Liver (tissue), 9 donors: ENCODE data around the gene TMEM129. TPM values are rescaled to one million over a fixed set of nuclear protein-coding genes. Genes with fewer than 3 reads are reported as not detected.

ENCODE experiments used
- DNase-seq: peaks from one replicate; pipeline ENCODE4 v3.0.0-alpha.2; 2017; ENCODE audit warnings: low spot score
- H3K27ac ChIP-seq, 2 donors: one replicate each; pipeline ENCODE4 v1.7.0; 2013; ENCODE audit warnings: inconsistent platforms in 2 of 2, low read length in 2 of 2, control low read depth in 1 of 2, low read depth in 1 of 2, mild to moderate bottlenecking in 1 of 2
- H3K27me3 ChIP-seq, 4 donors: one replicate each; pipeline versions ENCODE4 v1.6.1 to v1.7.0; 2013; ENCODE audit warnings: low read length in 3 of 4, inconsistent platforms in 1 of 4, mild to moderate bottlenecking in 1 of 4, moderate library complexity in 1 of 4; ENCODE audit not compliant: control insufficient read depth in 4 of 4, insufficient read depth in 4 of 4
- H3K36me3 ChIP-seq, 4 donors: one replicate each; pipeline versions ENCODE4 v1.6.1 to v1.7.0; 2013; ENCODE audit warnings: low read length in 3 of 4, mild to moderate bottlenecking in 3 of 4, low read depth in 1 of 4, moderate library complexity in 1 of 4; ENCODE audit not compliant: control insufficient read depth in 4 of 4, insufficient read depth in 3 of 4
- H3K4me1 ChIP-seq, 4 donors: one replicate each; pipeline versions ENCODE4 v1.6.1 to v1.7.0; 2013; ENCODE audit warnings: low read length in 3 of 4, mild to moderate bottlenecking in 3 of 4, moderate library complexity in 1 of 4; ENCODE audit not compliant: control insufficient read depth in 4 of 4, insufficient read depth in 4 of 4
- H3K4me3 ChIP-seq, 3 donors: one replicate each; pipeline versions ENCODE4 v1.6.1 to v1.7.0; 2013; ENCODE audit warnings: low read length in 3 of 3, control low read depth in 1 of 3, low read depth in 1 of 3, mild to moderate bottlenecking in 1 of 3
- H3K9ac ChIP-seq, 2 donors: one replicate each; pipeline ENCODE4 v1.7.0; 2013; ENCODE audit warnings: low read length in 2 of 2, mild to moderate bottlenecking in 2 of 2, moderate library complexity in 2 of 2, control low read depth in 1 of 2, low read depth in 1 of 2
- H3K9me3 ChIP-seq, 4 donors: one replicate each; pipeline versions ENCODE4 v1.6.1 to v1.7.0; 2013; ENCODE audit warnings: low read length in 3 of 4; ENCODE audit not compliant: control insufficient read depth in 4 of 4
- ATF3 ChIP-seq: IDR thresholded peaks from 2 replicates; pipeline ENCODE4 v1.6.1; 2016; ENCODE audit warnings: antibody characterized with exemption
- CTCF ChIP-seq: fragments of 150-350 bp; IDR thresholded peaks from 2 replicates; pipeline ENCODE4 v1.5.1; 2017; ENCODE audit warnings: improper control_type of control experiment, low read depth, low read length; ENCODE audit not compliant: missing input control
- EGR1 ChIP-seq, 2 donors: IDR thresholded peaks; 2 replicates each; pipeline ENCODE4 v1.6.1; 2016 to 2018; ENCODE audit warnings: antibody characterized with exemption in 2 of 2, low read depth in 2 of 2
- FOXA1 ChIP-seq: IDR thresholded peaks from 2 replicates; pipeline ENCODE4 v1.6.1; 2016; ENCODE audit warnings: antibody characterized with exemption
- FOXA2 ChIP-seq: IDR thresholded peaks from 2 replicates; pipeline ENCODE4 v1.6.1; 2016; ENCODE audit warnings: antibody characterized with exemption
- GABPA ChIP-seq, 2 donors: IDR thresholded peaks in 1 of 2; conservative IDR thresholded peaks in 1 of 2; 2 replicates each; pipeline ENCODE4 v1.6.1; 2016; ENCODE audit warnings: antibody characterized with exemption in 2 of 2, mild to moderate bottlenecking in 1 of 2, moderate library complexity in 1 of 2
- HNF4A ChIP-seq, 2 donors: conservative IDR thresholded peaks; 2 replicates each; pipeline ENCODE4 v1.6.1; 2016; ENCODE audit warnings: antibody characterized with exemption in 2 of 2, mild to moderate bottlenecking in 2 of 2
- JUND ChIP-seq, 2 donors: IDR thresholded peaks; 2 replicates each; pipeline ENCODE4 v1.6.1; 2016; ENCODE audit warnings: antibody characterized with exemption in 2 of 2
- MAX ChIP-seq: IDR thresholded peaks from 2 replicates; pipeline ENCODE4 v1.6.1; 2016; ENCODE audit warnings: antibody characterized with exemption
- NR2F2 ChIP-seq: IDR thresholded peaks from 2 replicates; pipeline ENCODE4 v1.6.1; 2016; ENCODE audit warnings: antibody characterized with exemption
- RAD21 ChIP-seq, 2 donors: IDR thresholded peaks; 2 replicates each; pipeline ENCODE4 v1.6.1; 2016; ENCODE audit warnings: antibody characterized with exemption in 2 of 2, mild to moderate bottlenecking in 2 of 2
- RXRA ChIP-seq, 2 donors: IDR thresholded peaks; 2 replicates each; pipeline ENCODE4 v1.6.1; 2017 to 2018; ENCODE audit warnings: antibody characterized with exemption in 2 of 2, mild to moderate bottlenecking in 1 of 2
- TAF1 ChIP-seq: conservative IDR thresholded peaks from 2 replicates; pipeline ENCODE4 v1.6.1; 2016; ENCODE audit warnings: antibody characterized with exemption, mild to moderate bottlenecking
- YY1 ChIP-seq: IDR thresholded peaks from 2 replicates; pipeline ENCODE4 v1.6.1; 2016; ENCODE audit warnings: antibody characterized with exemption, mild to moderate bottlenecking
- ZBTB33 ChIP-seq: IDR thresholded peaks from 2 replicates; pipeline ENCODE4 v1.6.1; 2016; ENCODE audit warnings: antibody characterized with exemption
- WGBS: extraction: QIAGEN DNeasy Blood & Tissue Kit; methylation state at CpG from one replicate; pipeline ENCODE4 v1.1.7; 2013; 5-methylcytosine and 5-hydroxymethylcytosine counted together
- polyA plus RNA-seq, 2 donors: library from polyadenylated mRNA; stranded (reverse) in 1 of 2; unstranded in 1 of 2; fragments of 200-250 nt in 1 of 2; fragments of >200 nt in 1 of 2; fragmentation: Nextera tagmentation in 1 of 2; extraction: Ambion mirVana in 1 of 2; gene quantifications; one replicate each; pipeline versions ENCODE4 v1.2.1 to v1.2.3, GENCODE V29; 2013 to 2015
- total RNA-seq, 2 donors: library from RNA; depleted of rRNA; stranded (reverse); fragments of >200 nt; gene quantifications; one replicate each; pipeline ENCODE4 v1.2.3, GENCODE V29; 2014
- donor health status: healthy.
- donor health status: healthy.
- donor health status: healthy.
- donor health status: healthy.
- donor health status: healthy.

The TMEM129 gene
- total and polyA plus RNA-seq, 4 donors, result 12.2 to 37.0 (median 21.8) TPM

GRCh38 chr4:1743975-1744374 is 22.9 kb upstream of the TMEM129 start:
- H3K36me3 ChIP-seq, result peaks cover 0 to 3% (median 1%) of the 10 kb centered on the region in 4 donors
- H3K27ac ChIP-seq, result peak overlapping the region in 1 of 2 donors; percentile 71
- no peak for DNase-seq
- H3K4me3 ChIP-seq, result no peak overlapping the region
- H3K27me3 ChIP-seq, result no peaks in the 10 kb centered on the region
- TF ChIP-seq FOXA2 (no peak), ATF3 (no peak), JUND (IDR thresholded peaks at IDR 0.05) (no peak), FOXA1 (no peak), NR2F2 (no peak), TAF1 (no peak), ZBTB33 (no peak), CTCF (no peak), GABPA (IDR thresholded peaks at IDR 0.05 in 1 of 2, conservative IDR thresholded peaks at IDR 0.05 in 1 of 2) (no peak), RAD21 (IDR thresholded peaks at IDR 0.05) (no peak), YY1 (no peak)
- H3K4me1 ChIP-seq, result peaks cover 11 to 30% (median 19%) of the 10 kb centered on the region in 4 donors
- H3K9me3 ChIP-seq, result no peaks in the 10 kb centered on the region
- no peak overlapping the region for H3K9ac ChIP-seq
- WGBS, result 87% methylated on average over 6 of the region's 6 CpGs

GRCh38 chr4:1743551-1743950 is 22.4 kb upstream of the TMEM129 start:
- Histone ChIP-seq H3K27me3 (no peaks in the 10 kb centered on the region), H3K9ac (no peak overlapping the region), H3K9me3 (peaks cover 0 to 3% (median under 1%) of the 10 kb centered on the region in 4 donors), H3K4me1 (peaks cover 10 to 29% (median 19%) of the 10 kb centered on the region in 4 donors), H3K36me3 (peaks cover 0 to 3% (median 1%) of the 10 kb centered on the region in 4 donors), H3K27ac (no peak overlapping the region), H3K4me3 (no peak overlapping the region)
- TF ChIP-seq JUND (IDR thresholded peaks at IDR 0.05) (no peak), RXRA (IDR thresholded peaks at IDR 0.05) (no peak), CTCF (no peak), HNF4A (conservative IDR thresholded peaks at IDR 0.05) (no peak), EGR1 (IDR thresholded peaks at IDR 0.05; ENCODE audit: low read depth in 2 of 2) (no peak), MAX (no peak)
- WGBS, result 63% methylated on average over 12 of the region's 12 CpGs
- DNase-seq, result no peak
